SK-N-SH (cell line): Measurements from ENCODE around the gene NCS1.

Source experiments
- POLR2AphosphoS5 ChIP-seq: IDR thresholded peaks from 2 replicates; pipeline ENCODE4 v1.6.1; 2012; ENCODE audit warnings: low read depth, low read length
- TF ChIP-seq, protein P1 (sequence below): fragments of 200-600 bp; sonication (generic); IDR thresholded peaks from 2 replicates; pipeline ENCODE4 v1.6.1; 2017; ENCODE audit warnings: antibody characterized with exemption, mild to moderate bottlenecking, moderate library complexity
- TF ChIP-seq, protein P2 (sequence below): IDR thresholded peaks from 2 replicates; pipeline ENCODE4 v1.6.1; 2012; ENCODE audit warnings: mild to moderate bottlenecking, low read depth, low read length, moderate library complexity

DNA sequence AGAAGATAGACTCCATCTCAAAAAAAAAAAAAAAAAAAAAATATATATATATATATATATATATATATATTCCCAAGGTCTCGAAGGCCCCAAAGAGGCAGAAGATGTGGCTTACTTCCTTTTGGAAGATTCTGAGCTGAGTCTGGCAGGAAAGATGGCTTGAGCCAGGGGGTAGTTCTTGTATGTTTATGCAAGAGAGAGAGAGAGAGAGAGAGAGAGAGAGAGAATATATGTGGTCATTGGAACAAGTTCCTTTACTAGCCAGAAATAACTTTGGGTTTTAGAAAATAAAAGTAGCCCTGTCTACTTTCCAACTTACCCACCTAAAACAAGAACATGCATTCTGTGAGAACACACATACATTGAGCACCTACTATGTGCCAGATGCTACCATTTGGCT is 17.6 kb downstream of the NCS1 start:
- TF ChIP-seq, protein P1, sequence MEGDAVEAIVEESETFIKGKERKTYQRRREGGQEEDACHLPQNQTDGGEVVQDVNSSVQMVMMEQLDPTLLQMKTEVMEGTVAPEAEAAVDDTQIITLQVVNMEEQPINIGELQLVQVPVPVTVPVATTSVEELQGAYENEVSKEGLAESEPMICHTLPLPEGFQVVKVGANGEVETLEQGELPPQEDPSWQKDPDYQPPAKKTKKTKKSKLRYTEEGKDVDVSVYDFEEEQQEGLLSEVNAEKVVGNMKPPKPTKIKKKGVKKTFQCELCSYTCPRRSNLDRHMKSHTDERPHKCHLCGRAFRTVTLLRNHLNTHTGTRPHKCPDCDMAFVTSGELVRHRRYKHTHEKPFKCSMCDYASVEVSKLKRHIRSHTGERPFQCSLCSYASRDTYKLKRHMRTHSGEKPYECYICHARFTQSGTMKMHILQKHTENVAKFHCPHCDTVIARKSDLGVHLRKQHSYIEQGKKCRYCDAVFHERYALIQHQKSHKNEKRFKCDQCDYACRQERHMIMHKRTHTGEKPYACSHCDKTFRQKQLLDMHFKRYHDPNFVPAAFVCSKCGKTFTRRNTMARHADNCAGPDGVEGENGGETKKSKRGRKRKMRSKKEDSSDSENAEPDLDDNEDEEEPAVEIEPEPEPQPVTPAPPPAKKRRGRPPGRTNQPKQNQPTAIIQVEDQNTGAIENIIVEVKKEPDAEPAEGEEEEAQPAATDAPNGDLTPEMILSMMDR, result no peak
- no peak for TF ChIP-seq POLR2AphosphoS5
- TF ChIP-seq, protein P2, sequence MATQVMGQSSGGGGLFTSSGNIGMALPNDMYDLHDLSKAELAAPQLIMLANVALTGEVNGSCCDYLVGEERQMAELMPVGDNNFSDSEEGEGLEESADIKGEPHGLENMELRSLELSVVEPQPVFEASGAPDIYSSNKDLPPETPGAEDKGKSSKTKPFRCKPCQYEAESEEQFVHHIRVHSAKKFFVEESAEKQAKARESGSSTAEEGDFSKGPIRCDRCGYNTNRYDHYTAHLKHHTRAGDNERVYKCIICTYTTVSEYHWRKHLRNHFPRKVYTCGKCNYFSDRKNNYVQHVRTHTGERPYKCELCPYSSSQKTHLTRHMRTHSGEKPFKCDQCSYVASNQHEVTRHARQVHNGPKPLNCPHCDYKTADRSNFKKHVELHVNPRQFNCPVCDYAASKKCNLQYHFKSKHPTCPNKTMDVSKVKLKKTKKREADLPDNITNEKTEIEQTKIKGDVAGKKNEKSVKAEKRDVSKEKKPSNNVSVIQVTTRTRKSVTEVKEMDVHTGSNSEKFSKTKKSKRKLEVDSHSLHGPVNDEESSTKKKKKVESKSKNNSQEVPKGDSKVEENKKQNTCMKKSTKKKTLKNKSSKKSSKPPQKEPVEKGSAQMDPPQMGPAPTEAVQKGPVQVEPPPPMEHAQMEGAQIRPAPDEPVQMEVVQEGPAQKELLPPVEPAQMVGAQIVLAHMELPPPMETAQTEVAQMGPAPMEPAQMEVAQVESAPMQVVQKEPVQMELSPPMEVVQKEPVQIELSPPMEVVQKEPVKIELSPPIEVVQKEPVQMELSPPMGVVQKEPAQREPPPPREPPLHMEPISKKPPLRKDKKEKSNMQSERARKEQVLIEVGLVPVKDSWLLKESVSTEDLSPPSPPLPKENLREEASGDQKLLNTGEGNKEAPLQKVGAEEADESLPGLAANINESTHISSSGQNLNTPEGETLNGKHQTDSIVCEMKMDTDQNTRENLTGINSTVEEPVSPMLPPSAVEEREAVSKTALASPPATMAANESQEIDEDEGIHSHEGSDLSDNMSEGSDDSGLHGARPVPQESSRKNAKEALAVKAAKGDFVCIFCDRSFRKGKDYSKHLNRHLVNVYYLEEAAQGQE, result no peak
